ENCODE results near the gene SRP9.
"Not testable (repeated sequence)": the region's sequence is repeated elsewhere in the genome, so short reads cannot be mapped to it uniquely, and the experiment has no call there.

Gene SRP9

GRCh38 chr1:225757927-225758656 is 19.5 kb upstream of the SRP9 start:
- DNase-seq, result no peak

- not testable (repeated sequence) for DNase-seq
These were observed 17.7 kb upstream of the SRP9 start for GRCh38 chr1:225759972-225760371.

GRCh38 chr1:225760531-225760930 is 17.1 kb upstream of the SRP9 start:
- no peak for DNase-seq

DNA sequence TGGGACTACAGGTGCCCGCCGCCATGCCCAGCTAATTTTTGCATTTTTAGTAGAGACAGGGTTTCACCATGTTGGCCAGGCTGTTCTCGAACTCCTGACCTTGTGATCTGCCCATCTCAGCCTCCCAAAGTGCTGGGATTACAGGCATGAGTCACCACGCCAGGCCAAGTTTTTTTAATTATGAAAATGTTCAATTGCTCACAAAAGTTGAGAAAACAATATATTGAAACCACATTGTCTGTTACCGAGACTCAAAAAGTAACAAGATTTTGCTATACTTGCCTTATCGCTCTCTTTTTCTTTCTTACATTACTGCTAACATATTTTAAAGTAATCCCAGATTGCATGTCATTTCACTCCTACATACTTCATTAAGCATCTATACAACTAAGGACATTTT is 16.2 kb upstream of the SRP9 start:
- DNase-seq, result not testable (repeated sequence)

GRCh38 chr1:225762002-225762441 is 15.6 kb upstream of the SRP9 start:
- DNase-seq, result no peak

DNA sequence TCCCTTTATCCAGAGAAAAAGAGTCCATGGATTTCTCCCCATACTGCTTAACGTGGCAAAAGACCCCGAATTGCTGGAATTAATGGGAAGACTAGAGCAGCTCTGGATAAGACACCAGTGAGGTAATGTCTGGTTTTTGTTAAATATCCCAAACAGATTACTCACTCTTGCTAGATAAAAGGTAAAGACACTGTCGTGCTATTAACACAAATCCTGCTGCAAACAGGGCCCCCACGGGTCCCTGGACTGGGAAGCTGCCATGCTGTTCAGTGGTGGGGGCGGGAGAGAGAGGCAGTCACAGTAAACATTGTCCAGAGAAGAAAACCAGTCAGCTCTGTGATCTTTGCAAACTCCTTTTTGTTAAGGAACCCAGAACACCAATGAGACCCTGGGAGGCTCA is 15.2 kb upstream of the SRP9 start:
- DNase-seq, result no peak

GRCh38 chr1:225763716-225764548 is 13.7 kb upstream of the SRP9 start:
- no peak for DNase-seq

DNA sequence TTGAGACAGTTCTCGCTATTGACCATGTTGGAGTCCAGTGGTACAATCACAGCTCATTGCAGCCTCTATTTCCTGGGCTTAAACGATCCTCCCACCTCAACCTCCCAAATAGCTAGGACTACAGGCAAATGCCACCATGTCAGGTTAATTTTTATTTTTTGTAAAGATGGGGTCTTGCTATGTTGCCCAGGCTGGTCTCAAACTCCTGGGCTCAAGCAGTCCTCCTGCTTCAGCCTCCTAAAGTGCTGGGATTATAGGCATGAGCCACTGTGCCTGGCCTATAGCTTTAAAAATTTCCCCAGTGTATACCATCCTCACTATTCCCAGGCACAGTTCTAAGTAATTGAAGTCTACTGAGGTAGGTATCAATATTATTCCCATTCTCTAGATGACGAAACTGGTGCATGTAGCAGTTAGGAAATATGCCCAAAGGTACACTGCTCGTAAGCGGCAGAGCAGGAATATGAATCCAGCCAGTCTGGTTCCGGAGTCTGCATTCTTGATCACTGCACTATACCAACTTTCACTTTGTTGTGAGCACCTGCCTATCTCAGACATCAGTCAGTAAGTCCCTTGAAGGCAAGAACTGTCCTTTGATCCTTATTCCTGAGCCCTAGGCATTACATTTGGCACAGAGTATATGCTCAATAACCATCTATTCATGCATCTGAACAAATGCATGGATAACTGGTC is 11.5 kb upstream of the SRP9 start:
- DNase-seq, result no peak

GRCh38 chr1:225766967-225767633 is 10.5 kb upstream of the SRP9 start:
- DNase-seq, result no peak

DNA sequence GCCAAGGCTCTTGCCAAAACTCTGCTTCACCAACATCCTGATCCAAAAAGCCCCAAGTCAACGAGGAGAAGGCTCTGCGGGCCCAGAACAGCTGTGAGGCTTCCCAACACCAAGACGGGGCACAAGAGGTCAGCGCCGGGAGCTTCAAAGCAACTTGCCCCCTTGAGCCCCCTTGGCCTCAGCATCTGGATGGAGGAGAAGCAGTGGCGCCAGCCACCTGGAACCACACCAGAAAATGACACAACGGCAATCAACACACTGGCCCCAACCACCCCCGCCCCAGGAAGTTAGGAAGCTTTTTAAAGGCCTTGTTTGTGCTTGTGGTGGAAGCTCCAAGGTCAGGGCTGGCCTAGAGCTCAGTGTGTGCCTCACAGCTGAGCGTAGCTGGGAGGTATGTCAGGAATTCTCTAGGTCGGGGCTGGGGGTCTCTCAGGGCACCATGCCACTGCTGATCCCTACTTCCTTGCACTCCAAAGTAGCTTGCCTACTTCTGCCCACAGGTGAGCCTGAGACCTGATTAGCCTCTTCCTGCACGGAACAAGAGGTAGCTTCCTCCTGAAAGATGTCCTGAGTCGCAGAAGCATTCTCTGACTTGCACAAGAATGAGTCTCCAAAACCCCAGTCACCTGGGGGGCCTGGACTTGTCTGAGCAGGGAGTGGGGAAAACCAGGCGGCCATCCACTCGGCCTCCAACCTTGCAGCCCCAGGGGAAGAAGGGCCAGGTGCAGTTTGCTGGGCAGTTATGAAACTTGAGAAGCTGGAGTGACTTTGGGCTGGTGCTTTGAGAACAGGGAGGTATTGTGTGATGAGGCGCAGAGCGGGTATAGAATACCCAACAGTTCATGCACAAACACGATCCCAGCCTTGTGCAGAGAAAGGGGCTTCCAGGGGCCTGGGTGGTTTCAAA is 9.7 kb upstream of the SRP9 start:
- no peak for DNase-seq

- no peak for DNase-seq
These were observed 8.8 kb upstream of the SRP9 start for GRCh38 chr1:225768662-225769426.

GRCh38 chr1:225769687-225770086 is 7.9 kb upstream of the SRP9 start:
- DNase-seq, result no peak

DNA sequence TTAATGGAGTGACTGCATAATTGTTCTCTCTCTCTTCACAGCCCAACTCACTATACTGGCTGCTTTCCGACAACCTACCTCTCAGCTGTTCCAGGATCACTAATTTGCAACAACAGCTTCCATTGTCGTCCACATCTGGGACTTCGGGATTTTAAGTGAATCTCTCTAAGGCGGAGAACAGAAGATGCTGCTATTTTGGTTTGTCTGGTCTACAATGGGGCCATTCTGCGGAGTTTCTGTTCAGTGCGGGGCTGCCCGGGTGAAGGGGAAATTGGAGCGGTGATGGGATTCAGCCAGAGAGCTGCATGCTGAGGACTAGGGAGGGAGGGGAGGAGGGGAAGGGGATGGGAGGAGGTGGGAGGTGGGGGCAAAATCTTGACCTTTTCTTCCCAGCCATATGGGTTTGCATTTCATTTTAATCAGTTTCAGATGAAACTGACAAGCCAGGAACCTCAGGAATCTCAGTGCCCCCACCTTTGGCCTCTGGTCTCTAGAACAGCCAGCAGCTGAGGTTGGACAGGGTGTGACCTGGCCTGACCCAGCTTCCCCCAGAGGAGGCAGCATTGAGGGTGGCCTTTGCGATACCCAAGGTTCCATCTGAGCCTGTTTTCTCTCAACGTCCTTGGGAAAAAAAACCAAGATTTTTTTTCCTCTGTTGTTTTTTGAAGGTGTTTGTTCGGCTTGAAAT is 6.9 kb upstream of the SRP9 start:
- no peak for DNase-seq

GRCh38 chr1:225771661-225772322 is 5.8 kb upstream of the SRP9 start:
- no peak for DNase-seq

DNA sequence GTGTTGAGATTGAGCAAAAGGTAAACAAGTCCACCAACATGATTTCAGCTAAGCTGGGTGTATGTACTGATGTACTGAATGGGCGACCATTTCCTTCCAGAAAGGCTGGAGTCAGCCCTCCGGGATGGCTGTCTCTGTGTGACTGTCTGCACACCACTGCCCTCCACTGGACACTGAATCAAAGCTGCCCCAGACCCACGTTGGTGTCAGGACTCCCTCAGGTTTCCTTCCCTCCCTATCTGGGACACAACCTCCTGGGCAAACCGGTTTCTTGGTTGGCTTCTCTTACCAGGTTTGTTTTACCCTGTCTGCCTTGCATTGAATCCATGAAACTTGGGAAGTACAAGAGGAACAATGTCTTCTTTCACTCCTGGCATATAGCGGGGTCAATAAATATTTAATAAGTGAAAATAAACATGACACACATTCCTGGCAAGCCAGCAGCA is 5.3 kb upstream of the SRP9 start:
- no peak for DNase-seq

- DNase-seq, result no peak
These were observed 4.8 kb upstream of the SRP9 start for GRCh38 chr1:225772848-225773247.

DNA sequence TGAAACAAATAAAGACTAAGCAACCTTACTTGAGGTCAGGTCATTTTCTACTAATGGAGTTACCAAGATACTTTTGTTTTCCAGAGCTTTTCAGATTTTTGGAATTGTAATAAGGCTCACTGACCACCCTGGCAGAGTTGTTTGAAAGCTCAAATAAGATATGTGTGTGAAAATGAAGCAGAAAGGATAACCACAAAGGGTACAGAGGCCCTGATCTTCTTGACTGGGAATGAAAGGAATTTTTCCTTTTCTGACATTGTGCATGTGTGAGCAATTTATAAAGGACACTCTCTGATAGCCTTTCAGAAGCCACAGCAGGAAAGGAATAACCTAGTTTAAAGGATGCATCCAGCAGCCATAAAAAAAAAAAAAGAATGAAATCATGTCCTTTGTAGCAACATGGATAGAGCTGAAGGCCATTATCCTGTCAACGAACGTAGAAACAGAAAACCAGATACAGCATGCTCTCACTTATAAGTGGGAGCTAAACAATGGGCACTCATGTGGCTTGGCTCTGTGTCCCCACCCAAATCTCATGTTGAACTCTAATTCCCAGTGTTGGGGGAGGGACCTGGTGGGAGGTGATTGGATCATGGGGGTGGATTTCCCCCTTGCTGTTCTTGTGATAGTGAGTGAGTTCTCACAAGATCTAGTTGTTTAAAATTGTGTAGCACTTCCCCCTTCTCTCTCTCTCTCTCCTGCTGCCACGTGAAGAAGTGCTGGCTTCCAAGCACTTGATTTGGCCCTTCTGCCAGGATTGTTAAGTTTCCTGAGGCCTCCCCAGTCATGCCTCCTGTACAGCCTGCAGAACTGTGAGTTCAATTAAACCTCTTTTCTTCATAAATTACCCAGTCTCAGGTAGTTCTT is 3.1 kb upstream of the SRP9 start:
- no peak for DNase-seq

GRCh38 chr1:225776294-225776693 is 1.3 kb upstream of the SRP9 start:
- DNase-seq, result no peak

GRCh38 chr1:225777058-225777582 is 506 bp upstream of the SRP9 start:
- DNase-seq, result no peak
